Upper lobe of left lung (tissue), 6 donors: ENCODE measurements around the gene ANO6. TPM values are rescaled to one million over a fixed set of nuclear protein-coding genes. Genes with fewer than 3 reads are reported as not detected.

Experiments
- ATAC-seq, 2 donors: fragments of 200-7000 bp; cut with Tn5 transposase; one replicate each; pipeline ENCODE4 v1.9.1; 2022; ENCODE audit warnings: mild to moderate bottlenecking in 2 of 2, moderate library complexity in 2 of 2; ENCODE audit not compliant: low FRiP score in 2 of 2
- DNase-seq, 2 donors: peaks; one replicate each; pipeline ENCODE4 v3.0.0-alpha.2; 2019 to 2020
- H3K27ac ChIP-seq, 4 donors: fragments of 200-600 bp; sonication (generic); one replicate each; pipeline ENCODE4 v1.5.1; 2016 to 2019
- H3K27me3 ChIP-seq, 4 donors: fragments of 200-600 bp; sonication (generic); one replicate each; pipeline ENCODE4 v1.5.1; 2017 to 2019
- H3K36me3 ChIP-seq, 4 donors: fragments of 200-600 bp; sonication (generic); one replicate each; pipeline ENCODE4 v1.5.1; 2016 to 2019
- H3K4me1 ChIP-seq, 4 donors: fragments of 200-600 bp; sonication (generic); one replicate each; pipeline ENCODE4 v1.5.1; 2018 to 2019
- H3K4me3 ChIP-seq, 4 donors: fragments of 200-600 bp; sonication (generic); one replicate each; pipeline ENCODE4 v1.5.1; 2017 to 2019; ENCODE audit warnings: mild to moderate bottlenecking in 2 of 4, moderate library complexity in 1 of 4
- H3K9me3 ChIP-seq, 4 donors: fragments of 200-600 bp; sonication (generic); one replicate each; pipeline ENCODE4 v1.5.1; 2018 to 2019
- EP300 ChIP-seq, 4 donors: sonication (generic); formaldehyde crosslinking; IDR thresholded peaks; one replicate each; pipeline ENCODE4 v1.5.1; 2017; ENCODE audit warnings: antibody characterized with exemption in 4 of 4, control low read depth in 2 of 4
- POLR2A ChIP-seq, 4 donors: fragments of 450-650 bp; IDR thresholded peaks; one replicate each; pipeline ENCODE4 v1.5.1; 2016 to 2017; ENCODE audit warnings: antibody characterized with exemption in 4 of 4, mild to moderate bottlenecking in 2 of 4
- POLR2AphosphoS5 ChIP-seq, 2 donors: sonication (generic); formaldehyde crosslinking; IDR thresholded peaks; one replicate each; pipeline ENCODE4 v1.5.1; 2017; ENCODE audit warnings: antibody characterized with exemption in 2 of 2
- WGBS, 2 donors: methylation state at CpG; one replicate each; pipeline ENCODE4 v1.1.5; 2017 to 2018; 5-methylcytosine and 5-hydroxymethylcytosine counted together
- total RNA-seq, 6 donors: library from RNA; depleted of rRNA in 4 of 6; stranded (reverse); fragments of >200 nt in 4 of 6; gene quantifications; one replicate each; pipeline versions ENCODE4 v1.1.0 to v1.2.1, GENCODE V29; 2016 to 2021
- TF ChIP-seq, protein P1 (sequence below), 6 experiments: fragments of 450-650 bp in 4 of 6; fragments of 200-600 bp in 2 of 6; sonication (generic) in 2 of 6; IDR thresholded peaks; one replicate each; pipeline ENCODE4 v1.5.1; 2016 to 2019; ENCODE audit warnings: antibody characterized with exemption in 6 of 6
- donor health status: DM: no; HTN: no; CAD: no; lungs with moderate emphysema.
- donor health status: DM: no; HTN: yes; CAD: no; lungs with severe emphysema.

Gene ANO6
- total RNA-seq, 6 donors from 2014 or later = 26.2 to 83.7 (median 57.9) TPM

DNA sequence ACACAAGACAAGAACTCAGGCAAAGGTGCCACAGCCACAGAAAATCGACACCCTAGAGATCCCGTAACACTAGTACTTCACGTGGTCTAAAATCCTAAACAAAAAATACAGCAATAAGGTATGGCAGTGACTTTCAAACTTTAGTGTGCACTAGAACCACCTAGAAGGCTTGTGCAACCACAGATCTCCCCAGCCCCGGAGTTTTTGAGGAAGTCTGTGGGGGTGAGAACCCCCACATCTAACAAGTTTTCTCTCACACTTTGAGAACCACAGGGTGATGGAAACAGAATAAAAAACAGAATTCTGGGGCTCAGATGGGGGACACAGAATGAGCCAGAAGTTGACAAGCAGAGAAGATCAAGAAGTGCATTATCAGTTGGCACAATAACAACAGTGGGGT lies 254.0 kb downstream of the ANO6 start:
- no peak for ATAC-seq
- WGBS, 2 donors = 68 to 75% methylated on average over 4 of the region's 4 CpGs

DNA sequence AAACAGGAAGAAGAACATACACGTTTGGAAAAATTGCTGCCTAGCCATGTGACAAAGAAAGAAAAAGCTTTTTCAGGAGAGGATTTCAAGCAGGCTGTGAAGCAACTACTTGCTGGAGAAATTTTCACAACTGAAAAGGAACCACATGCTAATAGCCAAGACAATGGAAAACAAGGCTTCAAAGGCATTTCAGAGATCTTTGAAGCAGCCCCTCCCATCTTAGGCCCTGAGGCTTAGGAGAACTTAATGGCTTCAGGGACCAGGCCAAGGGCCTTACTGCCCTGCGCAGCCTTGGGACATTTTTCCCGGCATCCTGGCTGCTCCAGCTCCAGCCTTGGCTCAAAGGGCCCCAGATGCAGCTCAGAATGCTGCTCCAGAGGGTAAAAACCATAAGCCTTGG lies 257.7 kb downstream of the ANO6 start:
- ATAC-seq (no peak), DNase-seq (no peak)
- Histone ChIP-seq H3K4me1 (no peaks in the 10 kb centered on the region), H3K9me3 (peaks cover 0 to 2% (median 0%) of the 10 kb centered on the region in 4 donors), H3K4me3 (no peak overlapping the region), H3K27me3 (no peaks in the 10 kb centered on the region), H3K36me3 (no peaks in the 10 kb centered on the region), H3K27ac (no peak overlapping the region)
- WGBS, 2 donors = 61 to 73% methylated on average over 2 to 3 of the region's 3 CpGs
- TF ChIP-seq, protein P1, sequence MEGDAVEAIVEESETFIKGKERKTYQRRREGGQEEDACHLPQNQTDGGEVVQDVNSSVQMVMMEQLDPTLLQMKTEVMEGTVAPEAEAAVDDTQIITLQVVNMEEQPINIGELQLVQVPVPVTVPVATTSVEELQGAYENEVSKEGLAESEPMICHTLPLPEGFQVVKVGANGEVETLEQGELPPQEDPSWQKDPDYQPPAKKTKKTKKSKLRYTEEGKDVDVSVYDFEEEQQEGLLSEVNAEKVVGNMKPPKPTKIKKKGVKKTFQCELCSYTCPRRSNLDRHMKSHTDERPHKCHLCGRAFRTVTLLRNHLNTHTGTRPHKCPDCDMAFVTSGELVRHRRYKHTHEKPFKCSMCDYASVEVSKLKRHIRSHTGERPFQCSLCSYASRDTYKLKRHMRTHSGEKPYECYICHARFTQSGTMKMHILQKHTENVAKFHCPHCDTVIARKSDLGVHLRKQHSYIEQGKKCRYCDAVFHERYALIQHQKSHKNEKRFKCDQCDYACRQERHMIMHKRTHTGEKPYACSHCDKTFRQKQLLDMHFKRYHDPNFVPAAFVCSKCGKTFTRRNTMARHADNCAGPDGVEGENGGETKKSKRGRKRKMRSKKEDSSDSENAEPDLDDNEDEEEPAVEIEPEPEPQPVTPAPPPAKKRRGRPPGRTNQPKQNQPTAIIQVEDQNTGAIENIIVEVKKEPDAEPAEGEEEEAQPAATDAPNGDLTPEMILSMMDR (IDR thresholded peaks at IDR 0.05) = no peak
- TF ChIP-seq POLR2A (IDR thresholded peaks at IDR 0.05) (no peak), POLR2AphosphoS5 (IDR thresholded peaks at IDR 0.05) (no peak), EP300 (IDR thresholded peaks at IDR 0.05) (no peak)

More for the DNA sequence above, 254.0 kb downstream of the ANO6 start:
- no peaks in the 10 kb centered on the region for H3K4me1 ChIP-seq
- DNase-seq = no peak
- H3K4me3 ChIP-seq = no peak overlapping the region
- no peak for TF ChIP-seq POLR2AphosphoS5 (IDR thresholded peaks at IDR 0.05)
- TF ChIP-seq, protein P1 (IDR thresholded peaks at IDR 0.05) = no peak
- no peak for TF ChIP-seq POLR2A (IDR thresholded peaks at IDR 0.05)
- no peak for TF ChIP-seq EP300 (IDR thresholded peaks at IDR 0.05)
- H3K27me3 ChIP-seq = no peaks in the 10 kb centered on the region
- H3K27ac ChIP-seq = no peak overlapping the region
- H3K36me3 ChIP-seq = no peaks in the 10 kb centered on the region
- H3K9me3 ChIP-seq = peaks cover 0 to 2% (median 0%) of the 10 kb centered on the region in 4 donors

DNA sequence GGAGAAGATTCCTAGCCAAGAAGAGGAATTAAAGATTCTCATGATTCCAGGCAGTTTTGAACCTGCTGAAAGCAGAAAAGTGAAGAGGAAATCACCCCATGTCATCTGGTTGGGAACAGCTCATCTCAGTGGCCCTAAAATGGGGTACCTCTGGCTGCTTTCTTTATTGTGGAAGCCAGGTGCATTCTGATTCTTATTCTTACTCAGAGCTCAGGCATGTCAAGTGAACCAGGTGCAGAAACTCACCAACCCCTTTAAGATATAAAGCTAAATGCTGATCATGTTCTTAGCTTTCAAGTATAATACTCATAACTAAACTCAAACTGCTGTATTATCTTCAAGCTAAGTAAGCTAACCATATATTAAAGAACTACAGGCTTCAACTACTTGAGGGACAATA lies 259.7 kb downstream of the ANO6 start:
- no peak overlapping the region for H3K4me3 ChIP-seq
- ATAC-seq = no peak
- H3K4me1 ChIP-seq = no peaks in the 10 kb centered on the region
- no peak overlapping the region for H3K27ac ChIP-seq
- H3K27me3 ChIP-seq = no peaks in the 10 kb centered on the region
- no peaks in the 10 kb centered on the region for H3K36me3 ChIP-seq
- TF ChIP-seq POLR2A (IDR thresholded peaks at IDR 0.05) (no peak), EP300 (IDR thresholded peaks at IDR 0.05) (no peak), POLR2AphosphoS5 (IDR thresholded peaks at IDR 0.05) (no peak)
- TF ChIP-seq, protein P1 (IDR thresholded peaks at IDR 0.05) = no peak
- DNase-seq = no peak
- peaks cover 0 to 2% (median 0%) of the 10 kb centered on the region in 4 donors for H3K9me3 ChIP-seq

DNA sequence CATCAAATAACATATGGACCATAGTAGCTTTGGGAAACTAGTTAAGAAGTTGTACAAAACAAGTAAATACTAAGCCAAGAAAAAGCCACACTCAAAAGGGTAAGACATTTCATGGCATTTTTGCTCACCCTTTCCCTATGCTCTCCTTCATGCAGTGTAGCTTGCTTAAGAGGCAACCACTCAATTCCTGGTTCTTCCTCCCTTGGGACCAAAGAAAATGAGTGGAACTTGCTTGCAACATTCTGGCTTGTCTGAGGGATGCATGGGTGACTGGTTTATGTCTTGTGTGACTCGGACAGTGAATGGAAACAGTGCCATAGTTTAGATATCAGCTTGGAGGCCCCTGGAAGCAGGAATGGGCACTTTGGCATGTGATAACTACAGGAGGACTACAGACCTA lies 261.6 kb downstream of the ANO6 start:
- Histone ChIP-seq H3K4me3 (no peak overlapping the region), H3K4me1 (no peaks in the 10 kb centered on the region), H3K27me3 (no peaks in the 10 kb centered on the region), H3K36me3 (no peaks in the 10 kb centered on the region), H3K9me3 (peaks cover 0 to 2% (median 0%) of the 10 kb centered on the region in 4 donors), H3K27ac (no peak overlapping the region)
- ATAC-seq = no peak
- DNase-seq = no peak
- 74 to 80% methylated on average over 1 of the region's 1 CpG for WGBS, 2 donors
- TF ChIP-seq EP300 (IDR thresholded peaks at IDR 0.05) = no peak
- no peak for TF ChIP-seq POLR2AphosphoS5 (IDR thresholded peaks at IDR 0.05)
- TF ChIP-seq, protein P1 (IDR thresholded peaks at IDR 0.05) = no peak
- TF ChIP-seq POLR2A (IDR thresholded peaks at IDR 0.05) = no peak

DNA sequence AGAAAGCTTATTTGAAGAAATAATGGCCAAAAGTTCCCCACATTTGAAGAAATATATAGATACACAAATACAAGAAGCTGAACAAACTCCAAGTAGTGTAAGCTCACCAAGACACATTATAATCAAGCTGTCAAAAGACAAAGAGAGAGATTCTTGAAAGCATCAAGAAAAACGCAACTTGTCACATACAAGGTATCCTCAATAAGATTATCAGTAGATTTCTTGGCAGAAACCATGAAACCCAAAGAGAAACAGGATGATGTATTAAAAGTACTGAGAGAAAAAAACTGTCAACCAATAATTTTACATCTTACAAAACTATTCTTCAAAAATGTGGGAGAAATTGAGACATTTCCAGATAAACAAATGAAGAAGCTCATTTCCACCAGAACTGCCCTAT lies 263.0 kb downstream of the ANO6 start:
- Histone ChIP-seq H3K4me1 (no peaks in the 10 kb centered on the region), H3K27me3 (no peaks in the 10 kb centered on the region), H3K4me3 (no peak overlapping the region), H3K27ac (no peak overlapping the region), H3K36me3 (no peaks in the 10 kb centered on the region), H3K9me3 (no peaks in the 10 kb centered on the region)
- DNase-seq (no peak), ATAC-seq (no peak)
- TF ChIP-seq POLR2A (IDR thresholded peaks at IDR 0.05) = no peak
- TF ChIP-seq POLR2AphosphoS5 (IDR thresholded peaks at IDR 0.05) = no peak
- TF ChIP-seq EP300 (IDR thresholded peaks at IDR 0.05) = no peak
- TF ChIP-seq, protein P1 (IDR thresholded peaks at IDR 0.05) = no peak
- WGBS, 2 donors = 84 to 91% methylated on average over 1 of the region's 1 CpG
